Bronchial epithelial cell (primary cell): ENCODE results near the gene SLC7A9. TPM values are rescaled to one million over a fixed set of nuclear protein-coding genes. Genes with fewer than 3 reads are reported as not detected.

Source experiments
- DNase-seq: peaks from one replicate; pipeline ENCODE4 v3.0.0-alpha.2; 2010; ENCODE audit warnings: low read depth
- FAIRE-seq: peaks from 2 replicates; lab custom pipeline; 2011; peaks lifted over from hg19 to GRCh38; lab: Jason Lieb, UNC
- H3K27me3 ChIP-seq: 2 replicates; pipeline ENCODE4 v1.5.1; 2011; ENCODE audit warnings: low read length; ENCODE audit not compliant: control insufficient read depth, insufficient read depth
- H3K36me3 ChIP-seq: 2 replicates; pipeline ENCODE4 v1.5.1; 2011; ENCODE audit warnings: low read length; ENCODE audit not compliant: control insufficient read depth, insufficient read depth
- H3K4me3 ChIP-seq: 2 replicates; pipeline ENCODE4 v1.5.1; 2011; ENCODE audit warnings: mild to moderate bottlenecking, low read depth, low read length, control low read depth
- CTCF ChIP-seq: IDR thresholded peaks from 2 replicates; pipeline ENCODE4 v1.5.1; 2011; ENCODE audit warnings: mild to moderate bottlenecking, moderate library complexity, low read length, control low read depth, inconsistent platforms; ENCODE audit not compliant: insufficient read depth, severe bottlenecking
- total RNA-seq: library from RNA; depleted of rRNA; stranded (reverse); fragments of >200 nt; gene quantifications from 2 replicates; pipeline ENCODE4 v1.2.1, GENCODE V29; 2014

Gene SLC7A9
- total RNA-seq, 1 donor from 2014 or later = under 0.01 TPM

DNA sequence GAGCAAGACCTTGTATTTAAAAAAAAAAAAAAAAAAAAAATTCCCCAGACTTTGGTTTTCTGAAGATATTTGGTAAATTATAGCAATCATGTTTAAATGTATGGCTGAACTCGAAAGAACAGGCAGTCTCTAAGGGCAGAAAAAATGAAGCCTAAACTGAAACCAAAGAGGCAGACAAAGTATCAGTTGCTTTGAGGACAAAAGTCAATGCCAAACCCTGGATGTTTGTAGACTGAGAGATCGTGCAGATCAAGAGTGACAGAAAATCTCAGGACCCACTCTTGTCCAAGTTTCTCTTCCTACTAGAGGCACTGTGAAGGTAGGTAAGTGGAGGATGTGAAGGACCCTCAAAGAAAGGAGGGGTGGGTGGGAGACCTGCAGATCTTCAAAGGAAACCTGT, 11.1 kb upstream of the SLC7A9 start:
- no peaks in the 10 kb centered on the region for H3K36me3 ChIP-seq
- no peak overlapping the region for H3K4me3 ChIP-seq
- no peaks in the 10 kb centered on the region for H3K27me3 ChIP-seq
- TF ChIP-seq CTCF = no peak
- no peak for FAIRE-seq
- DNase-seq = no peak

- no peak for TF ChIP-seq CTCF
- Histone ChIP-seq H3K27me3 (no peaks in the 10 kb centered on the region), H3K4me3 (no peak overlapping the region), H3K36me3 (no peaks in the 10 kb centered on the region)
- DNase-seq = no peak
- FAIRE-seq = no peak
Measured at GRCh38 chr19:32879741-32880140, 10.2 kb upstream of the SLC7A9 start.

GRCh38 chr19:32878988-32879387, 9.4 kb upstream of the SLC7A9 start:
- FAIRE-seq (no peak), DNase-seq (no peak)
- no peak for TF ChIP-seq CTCF
- Histone ChIP-seq H3K36me3 (no peaks in the 10 kb centered on the region), H3K4me3 (no peak overlapping the region), H3K27me3 (no peaks in the 10 kb centered on the region)

- FAIRE-seq = no peak
- Histone ChIP-seq H3K4me3 (no peak overlapping the region), H3K27me3 (no peaks in the 10 kb centered on the region), H3K36me3 (no peaks in the 10 kb centered on the region)
- TF ChIP-seq CTCF = no peak
- DNase-seq = no peak
Measured at GRCh38 chr19:32877977-32878745, 8.6 kb upstream of the SLC7A9 start.

GRCh38 chr19:32877323-32877912, 7.9 kb upstream of the SLC7A9 start:
- DNase-seq (no peak), FAIRE-seq (no peak)
- no peak for TF ChIP-seq CTCF
- Histone ChIP-seq H3K4me3 (no peak overlapping the region), H3K36me3 (no peaks in the 10 kb centered on the region), H3K27me3 (no peaks in the 10 kb centered on the region)

GRCh38 chr19:32876919-32877285, 7.3 kb upstream of the SLC7A9 start:
- H3K36me3 ChIP-seq = no peaks in the 10 kb centered on the region
- no peak overlapping the region for H3K4me3 ChIP-seq
- FAIRE-seq (no peak), DNase-seq (no peak)
- no peak for TF ChIP-seq CTCF
- H3K27me3 ChIP-seq = no peaks in the 10 kb centered on the region
